C4-2B (cell line): ENCODE measurements around the gene DVL1.

Experiments
- CTCF ChIP-seq: fragments of 450-650 bp; conservative IDR thresholded peaks from 2 replicates; pipeline ENCODE4 v1.5.1; 2017; ENCODE audit warnings: mild to moderate bottlenecking
- ZFX ChIP-seq: fragments of 450-650 bp; IDR thresholded peaks from 2 replicates; pipeline ENCODE4 v1.6.1; 2017

- TF ChIP-seq CTCF (no peak), ZFX (no peak)
These were observed 26.8 kb downstream of the DVL1 start for GRCh38 chr1:1322418-1322817.
